GM10266 (cell line): ENCODE results near the gene MRPL36.

Source experiments
- DNase-seq: peaks from one replicate; pipeline ENCODE4 v3.0.0; 2012; ENCODE audit errors: extremely low spot score
- CTCF ChIP-seq: IDR thresholded peaks from 2 replicates; pipeline ENCODE4 v1.5.1; 2012; ENCODE audit warnings: mild to moderate bottlenecking, low read depth; ENCODE audit not compliant: control insufficient read depth, insufficient read depth; ENCODE audit errors: missing control alignments

MRPL36 gene

GRCh38 chr5:1797103-1797800 lies 2.4 kb downstream of the MRPL36 start:
- TF ChIP-seq CTCF = no peak
- DNase-seq = no peak

GRCh38 chr5:1796371-1797102 lies 3.1 kb downstream of the MRPL36 start:
- TF ChIP-seq CTCF = no peak
- no peak for DNase-seq

GRCh38 chr5:1795931-1796330 lies 3.7 kb downstream of the MRPL36 start:
- no peak for DNase-seq
- TF ChIP-seq CTCF = no peak

DNA sequence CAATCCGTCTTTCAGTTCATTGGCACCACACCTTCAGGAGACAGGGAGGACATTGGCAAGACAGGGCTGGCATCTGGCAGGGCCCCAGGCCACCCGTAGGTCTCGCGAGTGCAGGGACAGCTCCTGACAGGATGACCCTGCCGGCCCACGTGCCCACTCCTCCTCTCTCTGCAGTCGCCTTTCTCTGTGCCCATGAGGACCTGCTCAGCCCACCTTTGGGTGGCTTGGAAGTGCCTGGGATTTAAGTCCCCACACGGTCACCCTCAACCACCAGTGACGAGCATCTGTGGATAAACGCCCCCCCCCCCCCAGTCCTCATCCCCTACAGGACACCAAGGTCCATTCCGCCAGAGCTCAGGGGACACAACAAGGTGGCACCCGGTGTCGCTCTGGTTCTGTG lies 4.1 kb downstream of the MRPL36 start:
- DNase-seq = no peak
- TF ChIP-seq CTCF = no peak

DNA sequence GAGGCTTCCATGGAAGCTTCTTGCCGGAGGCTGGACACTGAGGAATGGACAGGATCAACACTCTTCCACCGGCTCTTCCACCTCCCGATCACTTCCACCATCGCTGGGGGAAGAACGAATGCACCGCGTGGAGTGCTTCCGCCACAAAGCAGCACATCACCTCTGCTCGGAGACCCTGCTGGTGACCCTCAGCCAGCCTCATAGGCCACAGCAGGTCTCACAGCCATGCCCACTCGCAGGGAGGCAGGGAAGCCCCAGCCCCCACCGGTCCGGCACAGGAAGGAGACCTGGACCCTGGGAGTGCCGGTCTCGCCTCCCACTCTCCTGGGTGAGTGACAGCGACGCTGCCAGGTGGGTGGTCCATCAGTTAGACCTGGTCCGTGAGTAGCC lies 4.7 kb downstream of the MRPL36 start:
- no peak for TF ChIP-seq CTCF
- no peak for DNase-seq

GRCh38 chr5:1793966-1794900 lies 5.4 kb downstream of the MRPL36 start:
- no peak for DNase-seq
- TF ChIP-seq CTCF = no peak
